H54 (cell line): ENCODE data around the gene ADH5.
"Not testable (repeated sequence)": the region's sequence is repeated elsewhere in the genome, so short reads cannot be mapped to it uniquely, and the experiment has no call there.

Experiments
- DNase-seq: peaks from one replicate; pipeline ENCODE4 v3.0.0; 2011; ENCODE audit warnings: low spot score, mixed read lengths; ENCODE audit not compliant: insufficient read length
- FAIRE-seq: peaks from 3 replicates; lab custom pipeline; 2011; peaks lifted over from hg19 to GRCh38; lab: Jason Lieb, UNC
- POLR2A ChIP-seq: IDR thresholded peaks from 2 replicates; pipeline ENCODE4 v1.6.1; 2011; ENCODE audit warnings: low read depth, mild to moderate bottlenecking, low read length

ADH5 gene

DNA sequence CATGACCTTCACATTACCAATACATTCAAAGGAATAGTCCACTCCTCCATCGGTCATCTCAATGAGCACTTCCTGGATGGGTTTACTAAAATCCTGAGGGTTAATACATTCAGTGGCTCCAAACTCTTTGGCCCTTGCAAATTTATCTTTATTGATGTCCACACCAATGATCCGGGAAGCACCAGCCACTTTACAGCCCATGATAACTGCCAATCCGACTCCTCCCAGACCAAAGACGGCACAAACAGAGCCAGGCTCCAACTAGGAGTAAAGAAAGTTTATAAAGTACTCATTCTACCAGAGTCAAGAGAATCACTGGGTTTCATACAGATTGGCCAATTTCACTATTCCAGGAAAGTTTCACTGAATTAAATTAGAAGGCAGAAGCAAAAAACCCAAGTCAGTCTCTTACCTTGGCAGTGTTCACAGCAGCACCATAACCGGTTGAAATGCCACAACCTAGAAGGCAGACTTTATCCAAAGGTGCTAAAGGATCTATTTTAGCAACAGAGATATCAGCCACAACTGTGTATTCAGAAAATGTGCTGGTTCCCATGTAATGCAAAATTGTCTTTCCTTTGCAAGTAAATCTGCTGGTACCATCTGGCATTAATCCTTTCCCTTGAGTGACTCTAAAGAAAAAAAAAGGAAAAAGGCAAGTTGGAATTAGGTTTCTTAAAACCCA lies 12.2 kb downstream of the ADH5 start:
- no peak for TF ChIP-seq POLR2A
- no peak for DNase-seq
- no peak for FAIRE-seq

DNA sequence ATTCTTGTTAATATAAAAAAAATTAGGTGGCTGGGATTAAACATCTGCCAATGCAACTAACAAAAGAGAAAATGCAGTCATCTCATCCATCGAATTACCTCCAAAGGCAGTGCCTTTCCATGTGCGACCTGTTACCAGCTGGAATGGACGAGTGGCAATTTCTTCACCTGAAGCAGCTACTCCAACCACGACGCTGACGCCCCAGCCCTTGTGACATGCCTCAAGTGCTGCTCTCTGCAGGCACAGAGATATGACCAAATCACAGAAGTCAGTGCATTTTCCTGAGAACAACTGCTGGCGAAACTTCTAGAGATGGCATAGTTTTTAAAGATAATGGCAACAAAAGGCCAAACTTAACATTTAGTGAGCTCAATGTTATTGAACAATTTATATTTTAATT lies 13.8 kb downstream of the ADH5 start:
- no peak for TF ChIP-seq POLR2A
- FAIRE-seq, result no peak
- DNase-seq, result no peak

DNA sequence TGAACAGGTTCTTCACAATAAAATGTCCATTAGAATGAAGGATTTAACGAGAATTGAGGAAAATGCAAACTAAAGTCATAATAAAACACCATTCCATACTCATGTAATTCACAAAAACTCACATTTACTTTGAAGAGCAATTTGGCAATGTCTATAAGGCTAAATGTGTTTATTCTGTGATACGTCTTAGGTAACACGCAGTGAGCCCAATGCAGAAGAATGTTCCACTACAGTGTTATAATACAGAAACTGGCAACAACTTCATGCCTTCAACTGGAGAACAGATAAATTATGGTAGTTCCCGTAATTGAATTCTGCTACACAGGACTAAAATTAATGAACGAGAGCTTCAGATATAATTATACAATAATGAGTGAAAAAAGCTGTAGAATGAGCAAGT lies 17.4 kb downstream of the ADH5 start:
- no peak for TF ChIP-seq POLR2A

DNA sequence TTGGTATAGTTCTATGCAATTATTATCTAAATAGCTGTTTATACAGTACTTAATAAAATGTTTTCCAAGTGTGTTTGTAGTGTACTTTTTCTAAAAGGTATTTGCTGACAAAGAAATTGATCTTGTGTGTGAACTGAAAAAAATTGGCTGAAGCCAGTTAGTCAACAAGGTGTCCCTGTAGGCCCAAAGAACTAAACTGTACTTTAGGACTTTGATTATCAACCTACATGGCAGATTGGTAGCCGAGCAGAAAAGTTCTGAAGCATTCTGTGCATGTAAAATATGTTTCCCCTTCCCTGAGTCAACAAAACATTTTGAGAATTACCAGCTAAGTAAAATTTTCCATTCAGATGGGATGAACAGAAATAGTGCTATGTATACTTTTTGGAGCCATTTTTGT lies 21.0 kb downstream of the ADH5 start:
- no peak for DNase-seq
- FAIRE-seq, result no peak
- no peak for TF ChIP-seq POLR2A

More for the DNA sequence above, 17.4 kb downstream of the ADH5 start:
- no peak for FAIRE-seq
- no peak for DNase-seq

DNA sequence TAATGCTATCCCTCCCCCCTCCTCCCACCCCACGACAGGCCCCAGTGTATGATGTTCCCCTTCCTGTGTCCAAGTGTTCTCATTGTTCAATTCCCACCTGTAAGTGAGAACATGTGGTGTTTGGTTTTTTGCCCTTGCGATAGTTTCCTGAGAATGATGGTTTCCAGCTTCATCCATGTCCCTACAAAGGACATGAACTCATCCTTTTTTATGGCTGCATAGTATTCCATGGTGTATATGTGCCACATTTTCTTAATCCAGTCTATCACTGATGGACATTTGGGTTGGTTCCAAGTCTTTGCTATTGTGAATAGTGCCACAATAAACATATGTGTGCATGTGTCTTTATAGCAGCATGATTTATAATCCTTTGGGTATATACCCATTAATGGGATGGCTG lies 23.1 kb downstream of the ADH5 start:
- FAIRE-seq, DNase-seq: not testable (repeated sequence)

DNA sequence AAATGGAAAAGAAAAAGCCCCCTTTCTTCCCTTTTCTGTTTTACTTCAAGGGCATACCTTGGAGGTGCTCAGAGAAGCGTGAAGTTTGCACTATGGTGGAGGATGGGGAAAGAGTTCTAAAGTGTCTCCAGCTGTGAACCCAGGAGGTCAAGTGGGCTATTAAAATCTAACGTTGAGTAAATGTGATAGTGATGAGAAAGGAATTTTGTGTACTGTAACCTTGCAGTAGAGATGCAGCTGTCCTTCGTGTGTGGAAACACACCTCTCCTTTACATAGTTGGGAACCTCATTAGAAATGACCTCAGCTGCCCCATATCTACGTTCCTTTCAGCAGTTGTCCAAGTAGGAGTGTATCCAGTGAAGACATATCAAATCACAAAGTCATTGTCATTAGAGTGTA lies 26.5 kb downstream of the ADH5 start:
- no peak for DNase-seq
- TF ChIP-seq POLR2A, result no peak
- no peak for FAIRE-seq

DNA sequence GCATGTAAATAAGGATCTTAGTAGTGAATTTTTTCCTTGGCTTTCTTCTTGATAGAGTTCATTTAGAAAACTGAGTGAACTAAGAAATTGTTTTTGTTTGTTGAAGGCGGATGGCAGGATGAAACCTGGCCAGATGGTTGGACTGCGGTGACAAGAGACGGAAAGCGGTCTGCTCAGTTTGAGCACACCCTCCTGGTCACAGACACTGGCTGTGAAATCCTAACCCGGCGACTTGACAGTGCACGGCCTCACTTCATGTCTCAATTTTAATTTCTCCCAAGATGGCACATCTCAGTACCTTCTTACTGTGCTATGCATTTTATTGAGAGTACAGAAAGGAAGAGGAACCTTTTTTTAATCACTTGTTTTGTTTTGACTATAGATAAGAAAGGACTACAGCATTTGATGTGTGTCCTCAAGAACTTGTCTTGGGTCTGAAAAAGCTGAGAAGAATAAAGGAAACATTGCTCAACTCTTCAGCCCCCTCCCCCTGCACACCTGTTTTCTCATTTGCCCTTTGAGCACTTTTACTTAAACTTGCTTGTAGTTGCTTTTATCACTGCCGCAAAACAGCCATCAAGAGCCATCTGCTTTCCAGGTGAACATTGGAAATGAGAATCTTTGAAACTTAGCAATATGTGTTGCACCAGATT lies 27.4 kb downstream of the ADH5 start:
- DNase-seq, result no peak
- FAIRE-seq, result no peak
- TF ChIP-seq POLR2A, result no peak

DNA sequence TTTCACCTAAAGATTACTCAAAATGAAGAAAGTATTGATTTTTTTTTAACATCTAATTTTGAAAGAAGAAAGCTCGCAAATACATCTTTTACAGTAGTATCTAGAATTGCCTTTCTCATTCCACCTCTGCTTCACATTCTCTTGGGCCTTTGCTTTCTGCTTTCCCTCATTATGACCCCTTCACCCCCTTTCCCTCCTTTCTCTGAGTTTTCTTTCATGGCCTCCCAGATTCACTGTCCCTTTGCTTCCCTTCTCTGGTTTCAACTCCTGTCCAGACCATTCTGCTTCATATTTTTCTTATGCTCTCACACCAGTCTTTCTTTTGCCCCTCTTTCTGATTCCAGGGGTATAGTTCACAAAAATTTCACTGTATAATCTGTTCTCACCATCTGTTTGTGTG lies 29.0 kb downstream of the ADH5 start:
- DNase-seq (no peak), FAIRE-seq (no peak)
- no peak for TF ChIP-seq POLR2A

DNA sequence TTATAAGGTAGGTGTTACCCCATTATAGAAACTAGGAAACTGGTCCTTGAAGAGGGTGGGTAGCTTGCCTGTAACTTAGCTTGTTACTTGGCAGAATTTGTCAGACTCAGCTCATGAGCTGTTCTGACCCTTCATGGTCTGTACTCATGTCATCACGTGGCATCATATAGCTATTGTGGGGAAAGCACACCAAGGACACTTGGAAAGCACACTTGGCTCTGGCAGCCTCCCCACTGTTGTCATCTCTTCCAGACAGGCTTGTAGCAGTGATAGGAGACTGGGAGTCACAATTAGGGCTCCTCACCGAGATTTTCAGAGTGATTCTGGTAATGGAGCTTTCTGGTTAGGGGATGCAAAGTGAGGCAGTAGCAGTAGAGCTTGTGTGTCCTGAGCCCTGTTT lies 30.4 kb downstream of the ADH5 start:
- no peak for FAIRE-seq
- no peak for TF ChIP-seq POLR2A

DNA sequence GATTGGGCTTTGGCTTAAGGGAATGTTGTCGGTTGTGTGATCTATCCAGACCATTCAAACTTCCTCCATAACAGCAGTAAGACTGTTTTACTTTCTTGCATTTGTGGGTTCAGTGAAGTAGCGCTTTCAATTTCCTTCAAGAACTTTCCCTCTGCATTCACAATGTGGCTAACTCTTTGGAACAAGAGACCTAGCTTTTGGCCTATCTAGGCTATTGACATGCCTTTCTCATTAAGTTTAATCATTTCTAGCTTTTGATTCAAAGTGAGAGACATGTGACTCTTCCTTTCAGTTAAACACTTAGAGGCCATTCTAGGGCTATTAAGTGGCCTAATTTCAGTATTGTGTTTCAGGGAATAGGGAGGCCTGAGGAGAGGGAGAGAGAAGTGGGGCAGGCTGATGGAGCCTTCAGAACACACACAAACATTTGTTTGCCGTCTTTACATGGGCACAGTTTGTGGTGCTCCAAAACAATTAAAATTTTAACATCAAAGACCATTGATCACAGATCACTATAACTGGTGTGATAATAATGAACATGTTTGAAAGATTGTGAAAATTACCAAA lies 34.1 kb downstream of the ADH5 start:
- FAIRE-seq (no peak), DNase-seq (no peak)
- no peak for TF ChIP-seq POLR2A

More for the DNA sequence above, 30.4 kb downstream of the ADH5 start:
- no peak for DNase-seq

DNA sequence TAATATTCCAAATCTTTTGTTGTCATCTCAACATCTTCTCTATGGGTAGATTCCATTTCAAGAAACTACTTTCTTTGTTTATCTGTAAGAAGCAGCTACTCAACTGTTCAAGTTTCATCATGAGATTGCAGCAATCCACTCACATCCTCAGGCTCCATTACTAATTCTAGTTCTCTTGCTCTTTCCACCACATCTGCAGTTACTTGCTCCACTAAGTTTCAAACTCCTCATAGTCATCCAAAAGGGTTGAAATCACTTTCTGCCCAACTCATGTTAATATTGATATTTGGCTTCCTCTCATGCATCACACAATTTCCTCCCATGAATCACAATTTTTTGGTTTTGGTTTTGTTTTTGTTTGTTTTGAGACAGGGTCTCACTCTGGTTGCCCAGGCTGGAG lies 35.7 kb downstream of the ADH5 start:
- TF ChIP-seq POLR2A, result no peak
- DNase-seq (no peak), FAIRE-seq (no peak)

DNA sequence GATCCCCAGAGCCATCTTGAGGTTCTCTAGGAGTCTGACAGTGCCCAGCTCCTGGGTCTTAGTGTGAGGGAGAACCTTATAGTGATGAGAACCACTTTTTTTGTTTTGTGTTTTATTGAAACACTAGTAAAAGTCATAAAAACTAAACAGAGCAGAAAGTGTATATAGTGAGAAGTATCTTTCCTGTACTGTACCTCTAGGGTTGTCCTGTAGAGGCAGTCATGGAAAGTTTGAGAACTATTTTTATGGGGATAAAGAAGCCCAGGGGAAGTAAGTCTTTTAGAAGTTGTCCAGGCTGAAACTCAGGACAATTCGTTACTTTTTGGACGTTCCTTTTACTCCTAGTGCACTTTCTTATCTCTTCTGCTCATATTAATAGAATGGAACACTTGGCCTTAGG lies 40.9 kb downstream of the ADH5 start:
- DNase-seq, result no peak
- TF ChIP-seq POLR2A, result no peak
- no peak for FAIRE-seq

DNA sequence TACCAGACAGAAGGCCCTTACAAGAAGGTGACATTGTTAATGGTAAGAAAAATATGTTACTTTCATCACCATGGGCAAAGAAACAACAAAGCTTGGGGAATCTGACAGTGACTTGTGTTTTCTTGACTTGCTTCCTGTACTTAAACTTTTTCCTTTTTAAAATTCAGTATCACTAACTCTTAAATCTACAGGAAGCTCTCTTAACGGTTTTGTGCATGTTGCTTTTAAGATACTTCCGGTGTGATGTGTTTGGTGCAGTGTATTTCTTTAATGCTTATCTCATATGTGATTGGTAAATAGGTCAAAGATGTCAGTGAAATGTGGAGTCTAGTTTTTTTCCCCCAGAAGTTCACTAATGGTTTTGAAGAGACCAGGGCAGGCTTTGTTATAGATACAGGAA lies 45.2 kb downstream of the ADH5 start:
- TF ChIP-seq POLR2A, result no peak
- no peak for DNase-seq
- FAIRE-seq, result no peak

DNA sequence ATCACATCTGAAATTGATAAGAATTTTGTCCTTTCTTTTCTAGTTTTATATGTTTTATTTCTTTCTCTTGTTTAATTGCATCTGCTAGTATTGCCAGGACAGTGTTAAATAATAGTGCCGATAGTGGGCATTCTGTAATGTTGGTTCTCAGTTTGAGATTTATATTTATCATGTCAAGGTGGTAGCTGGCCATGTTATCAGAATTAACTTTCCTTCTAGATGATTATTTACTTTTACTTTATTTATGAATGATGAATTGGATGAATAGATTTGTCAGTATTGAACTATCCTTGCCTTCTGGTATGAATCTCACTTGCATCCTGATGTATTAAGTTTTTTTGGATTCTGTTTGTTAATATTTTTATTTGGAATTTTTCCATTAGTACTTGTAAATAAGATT lies 50.4 kb downstream of the ADH5 start:
- FAIRE-seq (no peak), DNase-seq (no peak)
- no peak for TF ChIP-seq POLR2A

DNA sequence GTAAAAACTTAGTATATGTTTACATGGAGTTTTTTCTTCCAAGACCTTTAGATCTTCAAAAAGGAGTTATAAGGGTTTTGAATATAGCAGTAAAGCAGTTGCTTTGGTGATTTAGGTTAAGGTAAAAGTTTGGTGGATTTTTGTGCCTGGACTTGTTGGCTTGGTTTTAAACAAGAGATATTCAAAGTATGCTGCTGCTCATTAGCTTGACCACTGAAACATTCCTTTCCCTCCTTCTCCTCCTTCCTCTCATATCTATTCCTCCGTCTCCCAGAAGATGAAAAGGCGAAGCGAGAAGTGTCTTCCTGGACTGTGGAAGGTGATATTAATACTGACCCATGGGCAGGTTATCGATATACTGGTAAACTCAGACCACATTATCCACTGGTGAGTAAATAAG lies 54.6 kb downstream of the ADH5 start:
- DNase-seq (no peak), FAIRE-seq (no peak)
- no peak for TF ChIP-seq POLR2A
